Stimulated activated memory B cell treated with anti-CD40 and anti-IgM and Interleukin-4, amounts not matched to agents 10 μg/mL and 1 μg/mL and 100 μg/mL, for 72 hours (primary cell): ENCODE results near the gene IQCN.

Experiments
- ATAC-seq: fragments of 150-1000 bp; cut with Tn5 transposase; 2 replicates; pipeline ENCODE4 v1.10.0; 2021
- H3K27ac Mint-ChIP-seq: one replicate; pipeline ENCODE4 v1.8.0; 2022; ENCODE audit warnings: mild to moderate bottlenecking, mixed read lengths
- H3K27me3 Mint-ChIP-seq: one replicate; pipeline ENCODE4 v1.8.0; 2022; ENCODE audit warnings: mixed read lengths
- H3K36me3 Mint-ChIP-seq: one replicate; pipeline ENCODE4 v1.8.0; 2022; ENCODE audit warnings: mixed read lengths
- H3K4me1 Mint-ChIP-seq: one replicate; pipeline ENCODE4 v1.8.0; 2022; ENCODE audit warnings: mixed read lengths
- H3K4me3 Mint-ChIP-seq: one replicate; pipeline ENCODE4 v1.8.0; 2022; ENCODE audit warnings: mild to moderate bottlenecking, moderate library complexity, mixed read lengths
- H3K9me3 Mint-ChIP-seq: one replicate; pipeline ENCODE4 v1.8.0; 2022; ENCODE audit warnings: mixed read lengths

IQCN gene

GRCh38 chr19:18274219-18274780 is at the start of gene IQCN:
TSS of gene IQCN (minus strand) at chr19:18274452. CDS start at chr19:18269478, 4,974 bp downstream.
- Mint-ChIP-seq H3K9me3 (no peaks in the 10 kb centered on the region), H3K4me1 (peaks cover 26% of the 10 kb centered on the region), H3K27me3 (no peaks in the 10 kb centered on the region), H3K4me3 (peak within 1 kb of the TSS; percentile 18), H3K36me3 (peaks cover 21% of the 10 kb centered on the region), H3K27ac (no peak within 1 kb of the TSS)
- no peak for ATAC-seq

GRCh38 chr19:18322759-18323460 is 48.7 kb upstream of the IQCN start, which contains the start of gene LSM4:
TSS of gene LSM4 (minus strand) at chr19:18323076. CDS start at chr19:18323020, 56 bp downstream.
- Mint-ChIP-seq H3K4me1 (peaks cover 52% of the 10 kb centered on the region), H3K36me3 (peaks cover 10% of the 10 kb centered on the region), H3K4me3 (peak within 1 kb of the TSS; percentile 82), H3K27me3 (no peaks in the 10 kb centered on the region), H3K27ac (peak within 1 kb of the TSS; percentile 84), H3K9me3 (no peaks in the 10 kb centered on the region)
- peak; percentile 99 for ATAC-seq

- H3K27ac Mint-ChIP-seq: peak overlapping the region; percentile 84
- no peaks in the 10 kb centered on the region for H3K27me3 Mint-ChIP-seq
- peaks cover 10% of the 10 kb centered on the region for H3K36me3 Mint-ChIP-seq
- no peak for ATAC-seq
- no peaks in the 10 kb centered on the region for H3K9me3 Mint-ChIP-seq
- H3K4me3 Mint-ChIP-seq: peak overlapping the region; percentile 82
- peaks cover 57% of the 10 kb centered on the region for H3K4me1 Mint-ChIP-seq
Observed at GRCh38 chr19:18322318-18322758, 48.1 kb upstream of the IQCN start.

- peak overlapping the region; percentile 82 for H3K4me3 Mint-ChIP-seq
- H3K27me3 Mint-ChIP-seq: no peaks in the 10 kb centered on the region
- no peak for ATAC-seq
- H3K9me3 Mint-ChIP-seq: no peaks in the 10 kb centered on the region
- peaks cover 10% of the 10 kb centered on the region for H3K36me3 Mint-ChIP-seq
- H3K4me1 Mint-ChIP-seq: peaks cover 57% of the 10 kb centered on the region
- peak overlapping the region; percentile 84 for H3K27ac Mint-ChIP-seq
Observed at GRCh38 chr19:18321734-18322102, 47.5 kb upstream of the IQCN start.

GRCh38 chr19:18320865-18321733 is 46.8 kb upstream of the IQCN start:
- peak overlapping the region; percentile 84 for H3K27ac Mint-ChIP-seq
- peaks cover 10% of the 10 kb centered on the region for H3K36me3 Mint-ChIP-seq
- H3K27me3 Mint-ChIP-seq: no peaks in the 10 kb centered on the region
- no peaks in the 10 kb centered on the region for H3K9me3 Mint-ChIP-seq
- peaks cover 63% of the 10 kb centered on the region for H3K4me1 Mint-ChIP-seq
- no peak for ATAC-seq
- H3K4me3 Mint-ChIP-seq: peak overlapping the region; percentile 82

- Mint-ChIP-seq H3K9me3 (no peaks in the 10 kb centered on the region), H3K27ac (peak overlapping the region; percentile 65), H3K4me1 (peaks cover 71% of the 10 kb centered on the region), H3K4me3 (no peak overlapping the region), H3K27me3 (no peaks in the 10 kb centered on the region), H3K36me3 (peaks cover 16% of the 10 kb centered on the region)
- no peak for ATAC-seq
Observed at GRCh38 chr19:18319591-18320135, 45.4 kb upstream of the IQCN start.

GRCh38 chr19:18317961-18318800 is 43.9 kb upstream of the IQCN start:
- peaks cover 21% of the 10 kb centered on the region for H3K36me3 Mint-ChIP-seq
- H3K27me3 Mint-ChIP-seq: no peaks in the 10 kb centered on the region
- H3K27ac Mint-ChIP-seq: peak overlapping the region; percentile 87
- H3K4me3 Mint-ChIP-seq: no peak overlapping the region
- no peak for ATAC-seq
- H3K4me1 Mint-ChIP-seq: peaks cover 61% of the 10 kb centered on the region
- H3K9me3 Mint-ChIP-seq: no peaks in the 10 kb centered on the region

- no peaks in the 10 kb centered on the region for H3K27me3 Mint-ChIP-seq
- H3K36me3 Mint-ChIP-seq: peaks cover 31% of the 10 kb centered on the region
Observed at GRCh38 chr19:18313398-18313797, 39.1 kb upstream of the IQCN start.

GRCh38 chr19:18312092-18312534 is 37.9 kb upstream of the IQCN start:
- Mint-ChIP-seq H3K9me3 (no peaks in the 10 kb centered on the region), H3K36me3 (peaks cover 39% of the 10 kb centered on the region), H3K4me1 (peaks cover 23% of the 10 kb centered on the region), H3K4me3 (no peak overlapping the region), H3K27ac (peak overlapping the region; percentile 30), H3K27me3 (no peaks in the 10 kb centered on the region)
- no peak for ATAC-seq

More at GRCh38 chr19:18313398-18313797, 39.1 kb upstream of the IQCN start:
- H3K27ac Mint-ChIP-seq: no peak overlapping the region
- no peak overlapping the region for H3K4me3 Mint-ChIP-seq
- ATAC-seq: no peak
- H3K9me3 Mint-ChIP-seq: no peaks in the 10 kb centered on the region
- peaks cover 24% of the 10 kb centered on the region for H3K4me1 Mint-ChIP-seq

GRCh38 chr19:18311502-18312091 is 37.3 kb upstream of the IQCN start:
- Mint-ChIP-seq H3K36me3 (peaks cover 40% of the 10 kb centered on the region), H3K27ac (no peak overlapping the region)
- no peak for ATAC-seq

GRCh38 chr19:18310966-18311365 is 36.7 kb upstream of the IQCN start:
- no peaks in the 10 kb centered on the region for H3K27me3 Mint-ChIP-seq
- peaks cover 40% of the 10 kb centered on the region for H3K36me3 Mint-ChIP-seq
- ATAC-seq: no peak
- H3K27ac Mint-ChIP-seq: no peak overlapping the region
- no peaks in the 10 kb centered on the region for H3K9me3 Mint-ChIP-seq
- peaks cover 27% of the 10 kb centered on the region for H3K4me1 Mint-ChIP-seq
- no peak overlapping the region for H3K4me3 Mint-ChIP-seq

More at GRCh38 chr19:18311502-18312091, 37.3 kb upstream of the IQCN start:
- Mint-ChIP-seq H3K9me3 (no peaks in the 10 kb centered on the region), H3K4me1 (peaks cover 27% of the 10 kb centered on the region), H3K27me3 (no peaks in the 10 kb centered on the region), H3K4me3 (no peak overlapping the region)

- peaks cover 27% of the 10 kb centered on the region for H3K4me1 Mint-ChIP-seq
- no peak overlapping the region for H3K4me3 Mint-ChIP-seq
- H3K36me3 Mint-ChIP-seq: peaks cover 35% of the 10 kb centered on the region
- H3K27ac Mint-ChIP-seq: no peak overlapping the region
- H3K27me3 Mint-ChIP-seq: no peaks in the 10 kb centered on the region
- no peaks in the 10 kb centered on the region for H3K9me3 Mint-ChIP-seq
- no peak for ATAC-seq
Observed at GRCh38 chr19:18310118-18310909, 36.1 kb upstream of the IQCN start.

GRCh38 chr19:18309525-18310064 is 35.3 kb upstream of the IQCN start:
- Mint-ChIP-seq H3K36me3 (peaks cover 34% of the 10 kb centered on the region), H3K4me1 (peaks cover 34% of the 10 kb centered on the region), H3K9me3 (no peaks in the 10 kb centered on the region), H3K4me3 (no peak overlapping the region), H3K27me3 (no peaks in the 10 kb centered on the region), H3K27ac (no peak overlapping the region)
- ATAC-seq: no peak
